Right atrium auricular region (tissue), 2 donors: ENCODE results near the gene ALG14. TPM values are rescaled to one million over a fixed set of nuclear protein-coding genes. Genes with fewer than 3 reads are reported as not detected.

ENCODE experiments used
- DNase-seq: peaks from one replicate; pipeline ENCODE4 v3.0.0-alpha.2; 2019; ENCODE audit warnings: low spot score
- H3K27ac ChIP-seq, 2 donors: fragments of 200-600 bp; sonication (generic); 1 replicate in 1 of 2; 2 replicates in 1 of 2; pipeline ENCODE4 v1.5.1; 2016 to 2019
- H3K27me3 ChIP-seq, 2 donors: fragments of 200-600 bp; sonication (generic); one replicate each; pipeline versions ENCODE4 v1.5.1 to v1.6.0; 2017 to 2019
- H3K36me3 ChIP-seq: fragments of 200-600 bp; sonication (generic); one replicate; pipeline ENCODE4 v1.5.1; 2016
- H3K4me1 ChIP-seq, 2 donors: fragments of 200-600 bp; sonication (generic); one replicate each; pipeline versions ENCODE4 v1.5.1 to v1.6.0; 2017 to 2019
- H3K4me3 ChIP-seq, 2 donors: fragments of 200-600 bp; sonication (generic); 1 replicate in 1 of 2; 2 replicates in 1 of 2; pipeline ENCODE4 v1.5.1; 2017 to 2019; ENCODE audit warnings: mild to moderate bottlenecking in 1 of 2, moderate library complexity in 1 of 2
- H3K9me3 ChIP-seq, 2 donors: fragments of 200-600 bp; sonication (generic); one replicate each; pipeline ENCODE4 v1.5.1; 2019
- CTCF ChIP-seq, 2 donors: fragments of 200-600 bp; sonication (generic); IDR thresholded peaks; one replicate each; pipeline ENCODE4 v1.5.1; 2019; ENCODE audit warnings: antibody characterized with exemption in 2 of 2
- total RNA-seq, 2 donors: library from RNA; depleted of rRNA; stranded (reverse); fragments of >200 nt; gene quantifications; one replicate each; pipeline ENCODE4 v1.1.0, GENCODE V29; 2016

Gene ALG14
- total RNA-seq, 2 donors from 2014 or later = 0.74 to 0.79 TPM

GRCh38 chr1:95108792-95109191 lies 36.0 kb upstream of the ALG14 start:
- H3K9me3 ChIP-seq = no peaks in the 10 kb centered on the region
- H3K27me3 ChIP-seq = no peaks in the 10 kb centered on the region
- H3K36me3 ChIP-seq = no peaks in the 10 kb centered on the region
- H3K27ac ChIP-seq = no peak overlapping the region
- no peak overlapping the region for H3K4me3 ChIP-seq
- TF ChIP-seq CTCF (IDR thresholded peaks at IDR 0.05) = no peak
- DNase-seq = no peak
- H3K4me1 ChIP-seq = no peaks in the 10 kb centered on the region

GRCh38 chr1:95098196-95098595 lies 25.4 kb upstream of the ALG14 start:
- Histone ChIP-seq H3K36me3 (no peaks in the 10 kb centered on the region), H3K27ac (no peak overlapping the region), H3K4me3 (no peak overlapping the region), H3K4me1 (no peaks in the 10 kb centered on the region), H3K9me3 (no peaks in the 10 kb centered on the region), H3K27me3 (no peaks in the 10 kb centered on the region)
- TF ChIP-seq CTCF (IDR thresholded peaks at IDR 0.05) = no peak
- no peak for DNase-seq

- Histone ChIP-seq H3K9me3 (no peaks in the 10 kb centered on the region), H3K27me3 (no peaks in the 10 kb centered on the region), H3K4me3 (no peak overlapping the region), H3K4me1 (no peaks in the 10 kb centered on the region), H3K36me3 (no peaks in the 10 kb centered on the region), H3K27ac (no peak overlapping the region)
- no peak for DNase-seq
- TF ChIP-seq CTCF (IDR thresholded peaks at IDR 0.05) = no peak
Observed at GRCh38 chr1:95097426-95097825, 24.7 kb upstream of the ALG14 start.

- Histone ChIP-seq H3K4me1 (no peaks in the 10 kb centered on the region), H3K27ac (no peak overlapping the region), H3K9me3 (no peaks in the 10 kb centered on the region), H3K36me3 (no peaks in the 10 kb centered on the region), H3K27me3 (no peaks in the 10 kb centered on the region), H3K4me3 (no peak overlapping the region)
- no peak for DNase-seq
- no peak for TF ChIP-seq CTCF (IDR thresholded peaks at IDR 0.05)
Observed at GRCh38 chr1:95096218-95096841, 23.6 kb upstream of the ALG14 start.

GRCh38 chr1:95095833-95096217 lies 23.1 kb upstream of the ALG14 start:
- Histone ChIP-seq H3K36me3 (no peaks in the 10 kb centered on the region), H3K27ac (no peak overlapping the region), H3K9me3 (no peaks in the 10 kb centered on the region), H3K27me3 (no peaks in the 10 kb centered on the region), H3K4me1 (no peaks in the 10 kb centered on the region), H3K4me3 (no peak overlapping the region)
- TF ChIP-seq CTCF (IDR thresholded peaks at IDR 0.05) = no peak
- no peak for DNase-seq

GRCh38 chr1:95094923-95095322 lies 22.2 kb upstream of the ALG14 start:
- Histone ChIP-seq H3K4me1 (no peaks in the 10 kb centered on the region), H3K4me3 (no peak overlapping the region), H3K27ac (no peak overlapping the region), H3K36me3 (no peaks in the 10 kb centered on the region), H3K9me3 (peaks cover 0 to 4% of the 10 kb centered on the region in 2 donors), H3K27me3 (no peaks in the 10 kb centered on the region)
- no peak for DNase-seq
- TF ChIP-seq CTCF (IDR thresholded peaks at IDR 0.05) = no peak
